Inflammatory macrophage treated with lipopolysaccharide for 1 hour (primary cell): ENCODE data around the gene BSDC1.
A peak's percentile ranks its signal among the peaks of the same experiment; 100 is the strongest.
"Not testable (repeated sequence)": the region's sequence is repeated elsewhere in the genome, so short reads cannot be mapped to it uniquely, and the experiment has no call there.

Experiments
- DNase-seq, 2 donors: peaks; one replicate each; pipeline ENCODE4 v3.0.0-alpha.2; 2020 to 2022

Gene BSDC1, protein sequence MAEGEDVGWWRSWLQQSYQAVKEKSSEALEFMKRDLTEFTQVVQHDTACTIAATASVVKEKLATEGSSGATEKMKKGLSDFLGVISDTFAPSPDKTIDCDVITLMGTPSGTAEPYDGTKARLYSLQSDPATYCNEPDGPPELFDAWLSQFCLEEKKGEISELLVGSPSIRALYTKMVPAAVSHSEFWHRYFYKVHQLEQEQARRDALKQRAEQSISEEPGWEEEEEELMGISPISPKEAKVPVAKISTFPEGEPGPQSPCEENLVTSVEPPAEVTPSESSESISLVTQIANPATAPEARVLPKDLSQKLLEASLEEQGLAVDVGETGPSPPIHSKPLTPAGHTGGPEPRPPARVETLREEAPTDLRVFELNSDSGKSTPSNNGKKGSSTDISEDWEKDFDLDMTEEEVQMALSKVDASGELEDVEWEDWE

DNA sequence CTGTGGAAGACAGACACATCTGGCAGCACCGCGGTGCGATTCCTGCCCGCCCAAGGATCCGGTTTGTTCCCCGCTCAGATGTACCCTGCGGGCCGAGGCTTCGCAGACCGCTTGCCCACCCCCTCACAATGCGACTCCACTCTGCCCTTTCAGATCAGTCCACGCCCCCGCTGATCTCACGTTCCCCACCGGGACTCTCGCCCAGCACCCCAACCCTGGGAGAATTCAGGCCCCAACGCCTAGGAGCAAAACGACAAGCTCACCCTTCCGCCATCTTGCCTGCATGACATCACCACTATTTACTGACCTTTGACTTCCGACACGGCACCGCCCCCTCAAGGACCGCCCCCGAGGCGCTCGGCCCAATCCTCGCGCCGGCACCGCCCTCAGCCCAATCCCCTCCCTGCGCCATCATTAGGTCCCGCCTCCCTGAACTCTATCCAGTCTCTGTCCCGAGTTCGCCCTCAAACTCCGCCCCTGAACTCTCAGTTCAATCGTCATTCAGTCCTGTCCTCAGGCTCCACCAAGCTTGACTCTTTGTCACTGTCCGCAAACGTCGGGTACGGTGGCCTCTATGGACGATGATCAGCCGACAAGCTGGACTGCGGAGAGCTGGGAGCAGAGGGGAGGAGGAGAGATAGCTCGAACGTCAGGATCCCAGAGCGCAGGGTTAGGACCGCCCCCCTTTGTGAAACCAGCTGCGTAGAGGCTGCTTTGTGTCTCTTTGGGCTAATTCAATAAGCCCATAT, at the start of gene BSDC1:
BSDC1 (minus strand) TSS at position 301 of the 749 bp plus-strand sequence; CDS start at position 274, 27 bp downstream.
- peak; percentile 99 for DNase-seq

DNA sequence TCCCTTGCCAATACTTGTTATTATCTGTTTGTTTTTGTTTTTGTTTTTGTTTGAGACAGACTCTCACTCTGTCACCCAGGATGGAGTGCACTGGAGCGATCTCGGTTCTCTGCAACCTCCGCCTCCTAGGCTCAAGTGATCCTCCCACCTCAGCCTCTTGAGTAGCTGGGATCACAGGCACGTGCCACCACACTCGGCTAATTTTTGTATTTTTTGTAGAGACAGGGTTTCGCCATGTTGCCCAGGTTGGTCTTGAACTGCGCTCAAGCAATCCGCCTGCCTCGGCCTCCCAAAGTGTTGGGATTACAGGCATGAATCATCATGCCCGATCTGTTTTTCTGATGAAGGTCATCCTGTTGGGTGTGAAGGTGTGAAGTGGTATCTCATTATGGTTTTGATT, 47.2 kb upstream of the BSDC1 start:
- not testable (repeated sequence) for DNase-seq

DNA sequence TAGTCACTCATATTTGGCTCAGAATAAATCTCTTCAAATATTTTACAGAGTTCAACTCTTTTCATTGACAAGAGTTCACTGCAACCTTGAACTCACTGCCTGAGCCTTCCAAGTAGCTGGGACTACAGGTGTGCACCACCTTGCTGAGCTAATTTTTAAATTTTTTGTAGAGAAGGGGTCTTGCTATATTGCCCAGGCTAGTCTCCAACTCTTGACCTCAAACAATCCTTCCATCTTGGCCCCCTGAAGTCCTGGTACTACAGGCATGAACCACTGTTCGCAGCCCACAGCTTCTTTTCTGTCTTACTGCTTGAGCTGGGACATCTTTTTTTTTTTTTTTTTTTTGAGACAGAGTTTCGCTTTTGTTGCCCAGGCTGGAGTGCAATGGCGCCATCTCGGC, 44.5 kb upstream of the BSDC1 start:
- DNase-seq, result not testable (repeated sequence)

DNA sequence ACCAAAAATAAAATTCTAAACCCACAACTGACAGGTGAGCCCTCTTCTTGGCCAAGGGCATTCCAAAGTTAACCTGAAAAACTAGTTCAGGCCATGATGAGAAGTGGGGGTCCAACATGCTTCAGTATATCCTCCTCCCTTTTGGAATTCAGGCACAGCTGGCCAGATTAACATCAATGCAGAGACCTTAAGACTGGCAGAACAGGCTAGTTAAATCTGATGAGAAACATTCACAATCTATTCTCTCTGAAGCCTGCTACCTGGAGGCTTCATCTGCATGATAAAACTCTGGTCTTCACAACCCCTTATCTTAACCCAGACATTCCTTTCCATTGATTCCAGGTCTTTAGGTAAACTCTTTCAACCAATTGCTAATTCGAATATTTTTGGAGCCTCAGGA, 43.9 kb upstream of the BSDC1 start:
- DNase-seq, result no peak

DNA sequence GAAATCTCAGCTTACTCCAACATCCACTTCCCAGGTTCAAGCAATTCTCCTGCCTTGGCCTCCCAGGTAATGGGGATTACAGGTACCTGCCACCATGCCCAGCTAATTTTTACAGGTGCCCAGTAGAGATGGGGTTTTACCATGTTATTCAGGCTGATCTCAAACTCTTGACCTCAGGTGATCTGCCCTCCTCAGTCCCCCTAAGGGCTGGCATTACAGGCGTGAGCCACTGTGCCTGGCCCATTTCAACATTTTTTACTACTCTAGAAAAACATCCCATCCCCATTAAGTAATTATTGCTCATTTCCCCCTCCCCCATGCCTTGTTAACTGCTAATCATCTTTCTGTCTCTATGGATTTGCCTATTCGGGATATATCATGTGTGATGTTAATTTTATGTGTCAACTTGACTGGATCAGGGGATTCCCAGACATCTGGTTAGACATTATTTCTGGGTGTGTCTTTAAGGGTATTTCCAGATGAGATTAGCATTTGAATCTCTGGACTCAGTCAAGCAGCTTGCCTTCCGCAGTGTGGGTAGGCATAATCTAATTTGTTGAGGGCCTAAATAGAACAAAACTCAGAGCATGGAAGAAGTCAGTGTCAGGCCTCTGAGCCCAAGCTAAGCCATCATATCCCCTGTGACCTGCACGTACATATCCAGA, 37.6 kb upstream of the BSDC1 start:
- DNase-seq, result peak; percentile 3 to 20

DNA sequence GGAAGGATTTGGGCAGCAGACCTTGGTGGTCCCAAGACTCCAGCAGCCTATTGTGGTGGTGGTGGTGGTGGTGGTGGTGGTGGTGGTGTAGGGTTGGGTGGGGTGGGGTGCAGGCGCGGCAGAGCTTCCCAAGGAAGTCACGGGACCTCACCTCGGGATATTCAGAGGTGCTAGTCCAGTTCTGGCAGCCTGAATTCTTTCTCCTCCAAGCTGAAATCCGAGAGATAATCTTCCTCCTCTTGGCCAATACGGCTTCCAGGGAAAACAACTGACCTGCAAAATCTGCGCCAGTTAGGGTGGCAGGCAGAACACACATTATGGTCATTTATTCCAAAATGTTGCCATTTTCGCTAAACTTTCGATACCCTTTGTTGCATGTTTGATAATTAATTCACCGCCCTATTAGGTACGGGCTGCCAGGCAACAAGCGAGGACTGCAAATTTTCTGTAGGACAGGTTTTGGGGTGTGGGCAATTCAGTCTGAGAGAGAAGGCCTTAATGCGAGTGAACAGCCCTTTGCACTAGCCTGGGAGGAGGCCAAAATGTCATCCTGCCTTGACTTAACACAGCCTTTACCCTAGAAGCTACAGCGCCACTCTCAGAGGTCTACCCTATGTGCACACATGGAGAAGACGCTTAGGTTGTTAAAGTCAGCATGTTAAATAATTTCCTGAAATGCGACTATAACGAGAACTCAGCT, 33.2 kb upstream of the BSDC1 start:
- DNase-seq, result no peak

DNA sequence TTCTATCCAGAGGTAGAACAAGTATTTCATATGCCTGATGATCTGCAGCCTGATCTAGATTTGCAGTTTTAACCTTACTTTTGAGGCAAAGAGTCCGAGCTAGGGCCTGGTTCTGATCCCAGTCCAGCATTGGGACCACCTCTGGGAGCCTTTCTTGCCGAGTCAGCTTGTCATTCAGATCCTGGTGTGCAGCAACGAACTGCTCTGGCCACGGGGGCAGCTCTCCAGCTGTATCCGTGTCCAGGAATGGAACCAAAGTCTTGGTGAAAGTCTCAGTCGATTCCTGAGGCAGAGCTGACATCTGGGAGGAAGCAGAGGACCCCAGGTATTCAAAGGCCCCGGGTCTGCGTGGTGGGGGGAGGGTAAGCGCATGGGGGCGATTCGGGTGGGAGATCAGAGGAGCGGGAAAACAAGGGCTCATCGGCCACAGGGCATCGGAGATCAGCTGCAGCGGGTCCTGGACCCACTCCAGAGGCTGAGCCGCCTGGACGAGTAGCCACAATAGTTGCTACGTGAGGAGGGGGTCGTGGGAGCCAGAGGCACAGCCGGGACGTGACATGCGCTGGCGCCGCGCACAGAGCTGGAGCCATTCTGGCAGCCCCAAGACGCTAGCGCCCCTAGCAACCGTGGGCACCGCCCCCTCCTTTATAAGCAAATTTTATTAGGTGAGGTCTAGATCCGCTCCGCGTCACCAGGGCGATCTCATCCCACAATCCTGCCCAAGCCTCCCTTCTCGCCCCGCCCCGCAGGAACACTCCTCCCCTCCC, 32.4 kb upstream of the BSDC1 start:
- no peak for DNase-seq

DNA sequence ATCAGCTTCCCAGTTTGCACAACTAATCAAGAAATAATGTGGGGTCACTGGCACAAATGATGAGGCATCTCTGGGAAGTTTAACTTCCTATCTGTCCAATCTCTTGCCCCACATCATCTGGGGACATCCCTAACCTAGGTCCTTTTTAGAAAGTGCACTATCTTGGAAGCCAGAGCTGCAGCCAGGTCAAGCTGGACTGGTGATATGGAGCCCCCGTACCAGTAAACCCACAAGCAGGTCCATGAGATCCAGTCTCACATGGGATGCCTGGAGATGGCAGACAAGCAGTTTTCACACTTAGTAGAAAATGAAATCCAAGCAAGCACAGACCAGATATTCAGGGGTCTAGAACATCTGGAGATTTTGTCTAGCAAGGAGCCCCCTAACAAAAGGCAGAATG, 27.5 kb upstream of the BSDC1 start:
- no peak for DNase-seq

DNA sequence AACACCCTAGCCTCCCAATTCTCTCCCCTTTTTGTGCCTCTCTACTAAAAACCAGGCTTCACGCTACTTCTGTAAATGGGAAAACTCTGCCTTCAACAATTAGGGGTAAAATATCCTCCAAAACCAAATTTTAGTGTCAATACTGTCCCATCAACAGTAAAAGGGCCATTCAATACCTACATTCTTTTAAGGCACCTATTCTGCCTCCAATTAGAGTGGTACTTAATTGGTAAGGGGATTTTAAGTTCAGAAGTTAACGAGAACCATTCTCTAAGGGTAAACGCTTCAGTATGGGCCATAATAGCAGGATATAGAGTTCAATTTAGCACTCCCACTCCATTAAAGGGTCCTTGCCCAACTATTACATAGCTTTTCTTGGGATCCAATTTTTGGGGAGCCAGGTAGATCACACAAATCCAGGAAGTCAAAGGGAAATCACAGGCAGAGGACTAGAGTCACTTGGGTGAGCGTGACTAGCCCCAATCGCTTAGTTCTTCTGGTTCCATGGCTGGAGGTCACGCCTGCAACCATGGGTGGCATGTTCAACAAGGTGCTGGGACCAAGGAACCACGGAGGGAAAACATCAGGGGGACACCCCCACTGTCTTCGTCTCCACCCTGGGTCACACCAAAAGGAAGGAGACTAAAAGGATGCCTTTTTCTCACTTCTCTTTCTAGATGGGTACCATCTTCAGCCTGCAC, 20.1 kb upstream of the BSDC1 start:
- no peak for DNase-seq

DNA sequence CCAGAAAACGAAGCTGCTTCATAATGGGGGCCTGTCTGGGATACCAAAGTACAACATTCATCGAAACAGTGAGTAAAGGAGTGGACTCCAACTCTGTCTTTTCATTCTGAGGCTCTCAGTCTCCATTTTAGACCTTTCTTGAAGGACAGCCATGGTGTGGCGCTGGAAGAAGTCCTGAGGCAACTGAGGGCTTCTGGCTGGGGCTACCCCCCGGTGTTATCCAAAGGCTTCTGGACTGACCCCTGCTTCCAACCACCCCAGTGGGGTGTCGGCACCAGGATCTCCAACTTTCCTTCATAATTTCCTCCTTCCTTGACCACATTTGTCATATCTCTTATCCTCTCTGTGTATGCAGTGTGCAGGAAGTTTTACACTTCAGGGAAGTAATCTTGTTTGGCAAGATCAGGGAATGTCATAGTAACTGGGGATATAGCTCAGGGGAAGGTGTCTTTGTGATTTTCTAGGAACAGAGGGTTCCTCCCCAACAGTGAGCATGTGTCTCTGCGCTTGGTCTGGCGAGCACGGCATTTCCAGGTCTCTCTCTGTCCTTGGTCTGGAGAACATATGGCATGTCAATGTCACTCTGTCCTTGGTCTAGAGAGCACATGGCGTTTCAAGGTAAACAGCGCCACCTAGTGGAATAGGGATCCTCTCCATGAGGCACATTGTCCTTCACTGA, 19.4 kb upstream of the BSDC1 start:
- DNase-seq, result peak; percentile 59 to 94

DNA sequence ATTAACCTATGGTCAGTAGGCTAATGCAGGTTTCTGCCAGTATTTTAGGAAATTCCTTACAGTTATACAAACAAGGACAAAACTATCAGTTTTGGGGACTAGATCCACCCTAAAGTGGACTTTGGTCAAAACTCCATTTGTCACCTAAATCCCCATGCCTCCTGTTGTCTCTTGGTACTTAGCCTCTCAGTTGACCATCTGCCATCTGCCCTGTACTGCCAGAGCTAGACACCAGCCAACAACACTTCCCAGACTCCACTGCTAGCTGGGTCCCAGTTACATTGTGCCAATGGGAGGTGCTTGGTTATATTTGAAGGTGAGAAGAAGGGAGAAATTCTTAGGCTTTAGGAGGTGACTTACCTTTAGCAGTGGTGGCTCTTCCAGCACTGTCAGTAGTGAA, 17.0 kb upstream of the BSDC1 start:
- DNase-seq, result no peak

DNA sequence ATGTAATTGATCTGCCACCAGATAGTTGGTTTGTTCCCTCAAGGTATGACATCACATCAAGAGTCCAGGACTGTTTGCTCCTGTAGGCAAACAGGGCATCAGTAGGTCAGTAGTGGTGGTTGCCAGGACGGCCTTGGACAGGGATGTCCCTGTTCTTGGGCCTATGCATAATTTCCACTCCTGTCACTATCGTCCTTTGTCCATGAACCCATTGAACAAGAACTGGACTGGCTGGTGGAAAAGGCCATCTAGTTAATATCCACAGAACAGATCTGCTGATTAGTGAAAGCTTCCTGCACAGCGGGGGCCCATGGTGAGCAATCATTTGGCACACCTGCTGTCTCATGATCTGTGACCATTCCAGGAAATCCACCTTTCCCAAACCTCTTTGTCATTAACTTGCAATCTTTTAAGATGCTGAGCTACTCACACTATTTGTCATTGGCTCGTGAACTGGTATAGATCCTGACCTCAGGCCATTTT, 12.4 kb upstream of the BSDC1 start:
- no peak for DNase-seq

DNA sequence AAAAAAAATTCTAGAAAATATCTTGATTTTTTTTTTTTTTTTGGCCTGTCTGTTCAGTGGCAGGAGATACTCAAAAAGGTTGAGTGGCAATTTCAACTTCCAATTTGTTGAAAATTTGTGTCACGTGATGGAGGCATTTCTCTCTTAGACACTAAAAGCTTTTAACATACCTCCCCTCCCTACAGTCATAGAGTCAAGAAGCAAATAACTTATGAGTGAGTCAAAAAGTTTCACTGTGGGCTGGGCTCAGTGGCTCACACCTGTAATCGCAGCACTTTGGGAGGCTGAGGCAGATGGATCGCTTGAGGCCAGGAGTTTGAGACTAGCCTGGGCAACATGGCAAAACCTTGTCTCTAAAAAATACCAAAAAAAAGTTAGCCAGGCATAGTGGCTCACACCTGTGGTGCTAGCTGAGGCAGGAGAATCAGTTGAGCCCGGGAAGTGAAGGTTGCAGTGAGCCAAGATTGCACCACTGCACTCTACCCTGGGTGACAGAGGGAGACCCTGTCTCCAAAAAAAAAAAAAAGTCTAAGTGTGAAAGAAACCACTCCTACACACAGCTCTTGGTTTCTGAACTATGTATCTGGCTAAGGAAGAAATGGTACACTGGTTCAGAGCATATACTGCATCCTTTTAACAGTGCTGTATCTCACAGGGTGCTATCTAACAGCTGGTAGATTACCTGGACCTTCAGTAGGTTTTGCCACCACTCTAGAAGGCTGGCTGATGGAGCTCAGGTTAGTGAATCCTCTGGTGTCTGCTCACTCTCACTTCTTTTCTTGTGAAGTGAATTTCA, 11.6 kb upstream of the BSDC1 start:
- DNase-seq, result no peak

DNA sequence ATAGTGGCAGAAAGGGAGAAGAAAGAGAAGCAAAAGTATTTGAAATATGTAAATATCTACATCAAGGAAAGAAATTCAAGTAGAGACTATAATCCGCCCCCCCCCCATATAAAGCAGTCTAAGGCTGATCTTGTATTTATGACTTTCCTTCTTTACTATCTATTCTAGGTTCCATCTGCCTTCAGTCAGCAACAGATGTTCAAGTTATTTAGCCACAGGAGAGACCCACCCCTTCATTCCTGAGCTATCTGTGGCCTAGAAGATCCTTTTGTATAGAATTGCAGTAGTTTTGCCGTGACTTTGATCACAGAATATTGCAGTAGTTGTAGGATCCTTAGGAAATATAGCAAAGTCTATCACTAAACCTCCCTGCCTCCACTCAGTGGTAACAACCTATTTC, 10.7 kb upstream of the BSDC1 start:
- no peak for DNase-seq

DNA sequence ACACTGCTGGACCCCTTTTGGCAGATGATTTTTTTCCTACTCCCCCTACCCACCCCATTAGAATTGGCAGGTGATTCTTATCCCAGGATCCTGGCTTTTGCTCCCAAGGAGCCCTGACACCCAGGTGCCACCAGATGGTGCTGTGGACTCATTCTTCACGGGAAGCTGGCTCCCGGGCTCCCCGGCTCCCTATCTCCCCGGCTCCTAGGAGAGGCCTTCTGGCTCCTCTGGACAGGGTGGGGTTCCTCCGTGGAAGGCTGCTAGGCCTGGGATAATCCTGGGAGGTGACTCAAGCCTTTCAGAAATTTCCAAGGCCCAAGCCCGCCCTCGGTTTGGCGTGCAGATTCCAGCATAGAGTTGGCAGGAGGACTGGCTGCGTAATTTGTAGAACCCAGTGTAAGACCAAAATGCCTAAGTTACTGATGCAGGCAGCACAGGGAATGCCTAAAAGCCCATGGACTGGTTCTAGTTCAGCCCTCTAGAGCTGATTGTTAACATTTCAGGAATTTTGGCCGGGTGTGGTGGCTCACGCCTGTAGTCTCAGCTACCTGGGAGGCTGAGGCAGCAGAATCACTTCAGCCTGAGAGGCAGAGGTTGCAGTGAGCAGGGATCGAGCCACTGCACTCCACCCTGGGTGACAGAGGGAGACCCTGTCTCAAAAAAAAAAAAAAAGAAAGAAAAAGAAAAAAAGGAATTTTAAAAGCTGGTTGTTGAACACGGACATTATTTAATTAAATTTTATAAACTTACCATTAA, 6.8 kb upstream of the BSDC1 start:
- peak; percentile 40 to 78 for DNase-seq

DNA sequence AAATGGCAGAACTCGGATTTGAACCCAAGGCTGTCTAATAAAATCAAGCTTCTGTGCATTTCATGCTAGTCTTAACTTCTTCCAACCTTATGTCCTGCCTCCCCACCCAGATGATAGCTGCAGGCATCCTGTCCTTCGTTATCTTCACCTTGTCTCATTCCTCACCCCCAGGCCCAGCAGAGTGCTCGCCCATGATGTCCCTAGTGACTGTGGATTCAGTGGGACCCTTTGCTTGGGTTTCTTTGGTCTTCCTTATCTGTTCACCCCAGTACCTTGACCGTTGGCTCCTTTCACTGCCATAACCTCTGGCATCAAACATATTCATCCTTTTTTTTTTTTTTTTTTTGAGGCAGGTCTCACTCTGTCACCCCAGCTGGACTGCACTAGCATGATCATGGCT, 5.6 kb upstream of the BSDC1 start:
- no peak for DNase-seq

DNA sequence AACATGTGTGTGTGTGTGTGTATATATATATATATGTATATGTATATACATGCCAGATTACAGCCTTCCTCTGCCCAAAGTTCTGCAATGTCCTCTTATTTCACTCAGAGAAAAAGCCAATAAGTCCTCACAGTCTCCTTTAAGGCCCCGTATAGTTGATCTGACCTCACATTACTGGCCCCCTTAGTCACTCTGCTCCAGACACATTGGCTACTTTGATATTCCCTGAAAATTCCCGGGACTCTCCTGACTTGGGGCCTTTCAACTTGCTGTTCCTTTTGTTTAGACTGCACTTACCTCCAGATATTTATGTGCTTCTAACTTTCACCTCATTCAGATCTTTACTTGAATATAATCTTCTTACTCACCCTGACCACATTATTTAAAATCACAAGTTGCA, 4.2 kb upstream of the BSDC1 start:
- no peak for DNase-seq

DNA sequence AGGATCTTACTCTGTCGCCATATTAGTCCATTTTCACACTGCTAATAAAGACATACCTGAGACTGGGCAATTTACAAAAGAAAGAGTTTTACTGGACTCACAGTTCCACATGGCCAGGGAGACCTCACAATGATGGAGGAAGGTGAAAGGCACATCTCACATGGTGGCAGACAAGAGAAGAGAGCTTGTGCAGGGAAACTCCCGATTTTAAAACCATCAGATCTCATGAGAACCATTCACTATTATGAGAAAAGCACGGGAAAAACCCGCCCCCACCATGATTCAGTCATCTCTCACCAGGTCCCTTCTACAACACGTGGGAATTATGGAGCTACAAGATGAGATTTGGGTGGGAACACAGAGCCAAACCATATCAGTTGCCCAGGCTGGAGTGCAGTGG, 2.3 kb upstream of the BSDC1 start:
- DNase-seq, result peak in 1 of 2 donors; percentile 65

DNA sequence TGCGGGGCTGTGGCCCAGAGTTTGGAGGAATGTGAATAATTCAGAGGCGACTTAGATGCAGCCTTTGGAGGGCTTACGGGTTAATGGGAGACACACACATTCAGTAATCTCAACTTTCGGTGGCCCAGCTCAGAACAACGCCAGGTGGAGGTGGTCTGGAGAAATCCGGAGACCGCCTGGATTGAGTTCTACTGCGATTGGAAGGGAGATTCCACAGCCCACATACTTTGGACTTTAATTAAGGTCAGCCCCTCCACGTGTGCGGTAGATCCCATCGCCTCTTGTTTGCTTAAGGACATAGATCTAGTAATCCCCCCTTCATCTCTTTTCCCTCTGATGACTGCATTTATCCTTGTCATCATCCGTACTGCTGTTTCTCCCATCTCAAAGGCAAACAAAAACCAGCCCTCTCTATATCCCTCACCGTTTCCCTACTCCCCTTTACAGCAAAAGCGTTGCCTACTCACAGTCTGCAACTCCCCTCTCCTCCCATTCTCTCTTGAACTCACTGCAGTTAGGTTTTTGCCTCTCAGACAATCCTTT, 720 bp upstream of the BSDC1 start:
- peak; percentile 19 to 48 for DNase-seq
